Psoas muscle (tissue), 8 donors: ENCODE measurements around the gene CD79B. TPM values are rescaled to one million over a fixed set of nuclear protein-coding genes. Genes with fewer than 3 reads are reported as not detected.
"Not testable (repeated sequence)": the region's sequence is repeated elsewhere in the genome, so short reads cannot be mapped to it uniquely, and the experiment has no call there.

ENCODE experiments used
- ATAC-seq, 4 donors: fragments of 200-7000 bp; cut with Tn5 transposase; one replicate each; pipeline ENCODE4 v1.9.1; 2020; ENCODE audit warnings: moderate library complexity in 3 of 4, mild to moderate bottlenecking in 2 of 4
- DNase-seq, 2 donors: peaks; one replicate each; pipeline ENCODE4 v3.0.0-alpha.2; 2020
- H3K27ac ChIP-seq: fragments of 200-600 bp; one replicate; pipeline ENCODE4 v1.8.0; 2022
- H3K27me3 ChIP-seq, 3 donors: fragments of 200-600 bp in 1 of 3; one replicate each; pipeline versions ENCODE4 v1.6.1 to v1.8.0; 2013 to 2022; ENCODE audit warnings: low read length in 2 of 3, mild to moderate bottlenecking in 2 of 3, moderate library complexity in 1 of 3; ENCODE audit not compliant: insufficient read depth in 3 of 3
- H3K36me3 ChIP-seq, 2 donors: fragments of 200-600 bp in 1 of 2; one replicate each; pipeline versions ENCODE4 v1.6.1 to v1.8.0; 2013 to 2022; ENCODE audit warnings: low read depth in 1 of 2, mild to moderate bottlenecking in 1 of 2, moderate library complexity in 1 of 2; ENCODE audit not compliant: insufficient read depth in 1 of 2
- H3K4me1 ChIP-seq: fragments of 200-600 bp; one replicate; pipeline ENCODE4 v1.8.0; 2022
- H3K4me3 ChIP-seq: fragments of 200-600 bp; one replicate; pipeline ENCODE4 v1.8.0; 2022; ENCODE audit warnings: mild to moderate bottlenecking
- H3K9me3 ChIP-seq: fragments of 200-600 bp; one replicate; pipeline ENCODE4 v1.8.0; 2022
- WGBS, 3 donors: extraction: QIAGEN DNeasy Blood & Tissue Kit; methylation state at CpG; one replicate each; pipeline versions ENCODE4 v1.1.6 to v1.1.7; 2013; 5-methylcytosine and 5-hydroxymethylcytosine counted together
- intact Hi-C, 2 donors: fragments of 100-400 bp; cut with DNase I; formaldehyde crosslinking; loops; one replicate each; pipeline versions ENCODE4 v1.11.0 to v1.14.2; 2022
- polyA plus RNA-seq, 3 donors: library from polyadenylated mRNA; stranded (reverse); fragments of 200-250 nt; gene quantifications; one replicate each; pipeline ENCODE4 v1.2.3, GENCODE V29; 2013
- total RNA-seq, 4 donors: library from RNA; stranded (reverse); fragmentation: NEBNext Ultra II Directional in 2 of 4; extraction: Animal tissue kit (Norgen Biotek cat#: 25700) in 2 of 4; gene quantifications; one replicate each; pipeline versions ENCODE4 v1.2.1 to v1.2.4, GENCODE V29; 2021 to 2023
- TF ChIP-seq, protein P1 (sequence below): fragments of 200-600 bp; IDR thresholded peaks from one replicate; pipeline ENCODE4 v1.8.0; 2022; ENCODE audit warnings: antibody characterized with exemption
- donor health status: healthy with polysubstance abuse.
- donor health status: DM: no; HTN: no; CAD: no; lungs with moderate emphysema.
- donor health status: Bipolar disorder and iron deficiency.
- donor health status: healthy.
- donor health status: DM: yes; HTN: yes; CAD: no.
- donor health status: DM: no; HTN: no; CAD: no.
- donor health status: DM: no; HTN: no; CAD: no.
- donor health status: DM: yes; HTN: yes; CAD: no.

CD79B gene
- total and polyA plus RNA-seq, 7 donors: 1.9 to 5.7 (median 3.7) TPM

GRCh38 chr17:63925615-63926014 is 6.5 kb downstream of the CD79B start:
- Histone ChIP-seq H3K4me1 (peaks cover 6% of the 10 kb centered on the region), H3K4me3 (no peak overlapping the region), H3K36me3 (no peaks in the 10 kb centered on the region), H3K9me3 (no peaks in the 10 kb centered on the region), H3K27me3 (no peaks in the 10 kb centered on the region), H3K27ac (no peak overlapping the region)
- TF ChIP-seq, protein P1, sequence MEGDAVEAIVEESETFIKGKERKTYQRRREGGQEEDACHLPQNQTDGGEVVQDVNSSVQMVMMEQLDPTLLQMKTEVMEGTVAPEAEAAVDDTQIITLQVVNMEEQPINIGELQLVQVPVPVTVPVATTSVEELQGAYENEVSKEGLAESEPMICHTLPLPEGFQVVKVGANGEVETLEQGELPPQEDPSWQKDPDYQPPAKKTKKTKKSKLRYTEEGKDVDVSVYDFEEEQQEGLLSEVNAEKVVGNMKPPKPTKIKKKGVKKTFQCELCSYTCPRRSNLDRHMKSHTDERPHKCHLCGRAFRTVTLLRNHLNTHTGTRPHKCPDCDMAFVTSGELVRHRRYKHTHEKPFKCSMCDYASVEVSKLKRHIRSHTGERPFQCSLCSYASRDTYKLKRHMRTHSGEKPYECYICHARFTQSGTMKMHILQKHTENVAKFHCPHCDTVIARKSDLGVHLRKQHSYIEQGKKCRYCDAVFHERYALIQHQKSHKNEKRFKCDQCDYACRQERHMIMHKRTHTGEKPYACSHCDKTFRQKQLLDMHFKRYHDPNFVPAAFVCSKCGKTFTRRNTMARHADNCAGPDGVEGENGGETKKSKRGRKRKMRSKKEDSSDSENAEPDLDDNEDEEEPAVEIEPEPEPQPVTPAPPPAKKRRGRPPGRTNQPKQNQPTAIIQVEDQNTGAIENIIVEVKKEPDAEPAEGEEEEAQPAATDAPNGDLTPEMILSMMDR: no peak
- intact Hi-C loops: no loop called here
- no peak for DNase-seq
- WGBS, 3 donors: 80 to 83% (median 81%) methylated on average over 5 of the region's 5 CpGs
- no peak for ATAC-seq

DNA sequence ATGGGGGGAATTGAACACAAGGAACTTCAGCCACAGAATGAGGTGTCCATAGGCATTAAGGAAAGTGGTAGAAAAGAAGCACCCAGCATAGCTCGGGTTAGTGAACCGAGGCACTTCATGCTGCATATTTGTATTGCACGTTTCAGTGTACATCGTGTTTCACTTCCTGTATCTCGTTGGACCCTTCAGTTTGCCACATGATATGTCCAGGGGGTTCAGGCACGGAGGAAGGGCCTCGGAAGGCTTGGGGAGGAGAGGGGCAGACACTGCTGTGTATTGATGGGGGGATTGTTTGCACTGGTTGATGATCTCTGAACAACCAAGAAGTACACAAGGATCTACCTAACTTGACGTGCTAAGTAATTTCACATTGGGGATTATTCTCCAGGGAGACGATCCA is 9.7 kb downstream of the CD79B start:
- DNase-seq, H3K36me3 ChIP-seq, H3K4me3 ChIP-seq, H3K4me1 ChIP-seq, H3K27ac ChIP-seq, ATAC-seq, H3K27me3 ChIP-seq, intact Hi-C loops, H3K9me3 ChIP-seq: not testable (repeated sequence)
- WGBS, 3 donors: 78 to 82% (median 79%) methylated on average over 9 of the region's 9 CpGs

- H3K36me3 ChIP-seq, intact Hi-C loops, H3K4me1 ChIP-seq, H3K4me3 ChIP-seq, DNase-seq, H3K9me3 ChIP-seq, H3K27ac ChIP-seq, ATAC-seq, H3K27me3 ChIP-seq: not testable (repeated sequence)
- WGBS, 3 donors: 91 to 99% (median 92%) methylated on average over 5 of the region's 5 CpGs
Observed at GRCh38 chr17:63920779-63921178, 11.4 kb downstream of the CD79B start.

DNA sequence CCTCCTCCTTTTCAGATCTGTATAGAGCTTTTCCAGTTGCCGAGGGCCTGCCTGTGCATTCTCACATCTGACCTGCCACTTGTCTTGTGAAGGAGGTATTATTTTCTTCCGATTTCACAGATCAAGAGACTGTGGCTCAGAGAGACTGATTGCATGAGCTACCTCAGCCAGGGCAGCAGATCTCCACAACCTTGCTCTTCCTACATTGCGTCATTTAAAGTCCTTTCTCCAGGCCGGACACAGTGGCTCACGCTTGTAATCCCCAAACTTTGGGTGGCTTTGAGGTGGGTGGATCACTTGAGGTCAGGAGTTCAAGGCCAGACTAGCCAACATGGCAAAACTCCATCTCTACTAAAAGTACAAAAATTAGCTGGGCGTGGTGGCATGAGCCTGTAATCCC is 12.1 kb downstream of the CD79B start:
- H3K36me3 ChIP-seq, H3K9me3 ChIP-seq, ATAC-seq, DNase-seq, H3K27ac ChIP-seq, H3K27me3 ChIP-seq, intact Hi-C loops, H3K4me3 ChIP-seq, H3K4me1 ChIP-seq: not testable (repeated sequence)
- 84 to 90% (median 86%) methylated on average over 6 of the region's 6 CpGs for WGBS, 3 donors

DNA sequence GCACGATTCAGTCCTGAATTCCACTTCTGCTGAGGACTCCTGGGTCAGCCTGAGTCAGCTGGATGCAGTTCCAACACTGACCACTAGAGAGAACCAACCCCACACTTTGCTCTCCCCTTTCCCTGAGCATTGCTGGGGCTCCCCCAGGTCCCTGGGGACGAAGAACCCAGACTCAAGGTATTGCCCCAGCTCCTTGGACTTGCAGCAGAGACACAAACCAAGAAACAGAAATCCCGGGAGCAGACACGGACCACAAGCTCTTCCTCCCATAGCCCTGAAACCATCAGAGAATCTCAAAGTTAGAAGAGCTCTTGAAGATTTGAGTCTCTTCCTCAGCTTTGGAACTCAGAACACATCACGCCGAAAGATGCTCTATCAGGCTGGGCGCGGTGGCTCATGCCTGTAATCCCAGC is 12.8 kb downstream of the CD79B start:
- 40 to 47% (median 42%) methylated on average over 8 of the region's 8 CpGs for WGBS, 3 donors
- H3K4me1 ChIP-seq: no peaks in the 10 kb centered on the region
- intact Hi-C loops: loop anchor here (2.0 to 10.0 kb wide), 3 partner anchors 71 to 215 kb away; partner anchors contain the start of gene ERN1 (in 1 of the 2)
- no peaks in the 10 kb centered on the region for H3K36me3 ChIP-seq
- ATAC-seq (peak; percentile 87 to 97 (median 92)), DNase-seq (peak; percentile 47 to 65)
- no peak overlapping the region for H3K4me3 ChIP-seq
- no peaks in the 10 kb centered on the region for H3K9me3 ChIP-seq
- TF ChIP-seq, protein P1: peak; percentile 95
- H3K27ac ChIP-seq: no peak overlapping the region
- H3K27me3 ChIP-seq: no peaks in the 10 kb centered on the region

GRCh38 chr17:63918789-63919305 is 13.3 kb downstream of the CD79B start, which contains the start of gene GH1:
Gene GH1, minus strand, starts transcription at chr17:63918839. Its CDS starts 63 bp downstream, at chr17:63918776.
- intact Hi-C loops: loop anchor here (2.0 to 10.0 kb wide), 3 partner anchors 72 to 216 kb away; partner anchors contain the start of gene ERN1 (in 1 of the 2)

More at GRCh38 chr17:63918789-63919305, 13.3 kb downstream of the CD79B start, which contains the start of gene GH1:
- H3K27me3 ChIP-seq, H3K9me3 ChIP-seq, H3K4me1 ChIP-seq, ATAC-seq, H3K4me3 ChIP-seq, H3K36me3 ChIP-seq, DNase-seq, H3K27ac ChIP-seq: not testable (repeated sequence)
- 51 to 53% (median 51%) methylated on average over 10 of the region's 10 CpGs for WGBS, 3 donors
